Retinal pigment epithelial cell (primary cell): Measurements from ENCODE around the gene EN2.

Experiments
- DNase-seq: peaks from one replicate; pipeline ENCODE4 v3.0.0-alpha.2; 2010; ENCODE audit warnings: low read depth
- H3K4me3 ChIP-seq: 2 replicates; pipeline ENCODE4 v1.5.1; 2011; ENCODE audit warnings: mild to moderate bottlenecking, low read length, control low read depth, moderate library complexity
- CTCF ChIP-seq: conservative IDR thresholded peaks from 2 replicates; pipeline ENCODE4 v1.5.1; 2011; ENCODE audit warnings: low read depth, low read length, control low read depth, inconsistent platforms

EN2 gene

GRCh38 chr7:155509359-155509724, 51.4 kb downstream of the EN2 start:
- no peak for TF ChIP-seq CTCF
- no peak overlapping the region for H3K4me3 ChIP-seq
- no peak for DNase-seq

GRCh38 chr7:155509725-155510551, 52.0 kb downstream of the EN2 start:
- TF ChIP-seq CTCF: no peak
- H3K4me3 ChIP-seq: no peak overlapping the region
- DNase-seq: no peak

GRCh38 chr7:155510975-155511701, 53.2 kb downstream of the EN2 start:
- no peak overlapping the region for H3K4me3 ChIP-seq
- no peak for DNase-seq

GRCh38 chr7:155511702-155511996, 53.7 kb downstream of the EN2 start:
- no peak overlapping the region for H3K4me3 ChIP-seq
- no peak for TF ChIP-seq CTCF
- DNase-seq: no peak

More at GRCh38 chr7:155510975-155511701, 53.2 kb downstream of the EN2 start:
- TF ChIP-seq CTCF: no peak

- no peak for DNase-seq
- no peak for TF ChIP-seq CTCF
- no peak overlapping the region for H3K4me3 ChIP-seq
Measured at GRCh38 chr7:155512246-155512887, 54.4 kb downstream of the EN2 start.

- no peak for DNase-seq
- H3K4me3 ChIP-seq: no peak overlapping the region
- no peak for TF ChIP-seq CTCF
Measured at GRCh38 chr7:155513543-155514285, 55.8 kb downstream of the EN2 start.
